K562 treated with DMSO at 1 percent for 4 hours (cell line): ENCODE data around the gene PBX4. TPM values are rescaled to one million over a fixed set of nuclear protein-coding genes. Genes with fewer than 3 reads are reported as not detected.

Experiments
- total RNA-seq: library from RNA; unstranded; fragments of 300-600 nt; gene quantifications from 2 replicates; pipeline ENCODE4 v1.2.3, GENCODE V29; 2022; ENCODE audit not compliant: insufficient read depth

PBX4 gene
- total RNA-seq, result 2.6 and 3.4 TPM in 2 replicates

GRCh38 chr19:19618219-19619051, at the start of gene PBX4:
TSS of gene PBX4 (minus strand) at chr19:19618687. CDS start at chr19:19618629, 58 bp downstream.

GRCh38 chr19:19663256-19664120, 45.0 kb upstream of the PBX4 start, which contains the start of gene ATP13A1:
TSS of gene ATP13A1 (minus strand) at chr19:19663676. CDS start at chr19:19663666, 10 bp downstream.

GRCh38 chr19:19643158-19644053, 24.9 kb upstream of the PBX4 start, which contains the start of gene GMIP:
TSS of gene GMIP (minus strand) at chr19:19643657. CDS start at chr19:19643529, 128 bp downstream.

GRCh38 chr19:19627621-19628500, 9.4 kb upstream of the PBX4 start, which contains the start of gene LPAR2:
TSS of gene LPAR2 (minus strand) at chr19:19628220. CDS start at chr19:19627275, 945 bp downstream.

GRCh38 chr19:19538061-19538784, 80.3 kb downstream of the PBX4 start, which contains the start of gene CILP2:
TSS of gene CILP2 (plus strand) at chr19:19538265. CDS start at chr19:19538350, 85 bp downstream.

GRCh38 chr19:19528721-19529490, 89.6 kb downstream of the PBX4 start, which contains the start of gene YJEFN3:
TSS of gene YJEFN3 (plus strand) at chr19:19528911. CDS start at chr19:19528933, 22 bp downstream.

GRCh38 chr19:19515642-19516519, 102.6 kb downstream of the PBX4 start, which contains the start of gene NDUFA13:
TSS of gene NDUFA13 (plus strand) at chr19:19516225. CDS start at chr19:19516239, 14 bp downstream.

GRCh38 chr19:19514881-19515641, 103.4 kb downstream of the PBX4 start, which contains the start of gene TSSK6:
TSS of gene TSSK6 (minus strand) at chr19:19515548. CDS start at chr19:19515427, 121 bp downstream.

Other genes starting within 250 kb of the PBX4 start
- gene GATAD2A, start 213.0 kb downstream of the PBX4 start, total RNA-seq, result 53.4 and 59.7 TPM in 2 replicates
- 3.0 and 6.0 TPM in 2 replicates for gene TSSK6, start 103.1 kb downstream of the PBX4 start, total RNA-seq
- 313 and 415 TPM in 2 replicates for gene NDUFA13, start 102.5 kb downstream of the PBX4 start, total RNA-seq
- gene YJEFN3, start 89.8 kb downstream of the PBX4 start, total RNA-seq, result 1.7 and 6.6 TPM in 2 replicates
- 1.2 and 2.0 TPM in 2 replicates for gene CILP2, start 80.4 kb downstream of the PBX4 start, total RNA-seq
- gene LPAR2, start 9.5 kb upstream of the PBX4 start, total RNA-seq, result 11.9 and 19.4 TPM in 2 replicates
- 13.6 and 13.9 TPM in 2 replicates for gene GMIP, start 25.0 kb upstream of the PBX4 start, total RNA-seq
- 62.5 and 84.4 TPM in 2 replicates for gene ATP13A1, start 45.0 kb upstream of the PBX4 start, total RNA-seq
- 5.7 and 5.8 TPM in 2 replicates for gene ZNF101, start 50.2 kb upstream of the PBX4 start, total RNA-seq
- gene ZNF14, start 114.4 kb upstream of the PBX4 start, total RNA-seq, result 2.9 and 4.0 TPM in 2 replicates
- not detected in 2 replicates for gene ZNF506, start 203.1 kb upstream of the PBX4 start, total RNA-seq
- gene ZNF253, start 247.2 kb upstream of the PBX4 start, total RNA-seq, result 2.4 and 4.5 TPM in 2 replicates